Endothelial cell of umbilical vein (primary cell): ENCODE data around the gene N4BP2. TPM values are rescaled to one million over a fixed set of nuclear protein-coding genes. Genes with fewer than 3 reads are reported as not detected.

ENCODE experiments used
- BruUV-seq: library from RNA; stranded (reverse); fragments of 400-500 nt; replicated peaks from 2 replicates; lab custom pipeline; 2021; lab: Mats Ljungman, UMichigan
- CTCF ChIA-PET: fragments of 300-600, 350-600 bp; sonication (Branson Sonifier 250); formaldehyde crosslinking; loops from one replicate; lab custom pipeline; 2021; ENCODE audit warnings: antibody characterized with exemption, inconsistent platforms; lab: Charles Lee
- POLR2A ChIA-PET: fragments of 300-600, 350-600 bp; sonication (Branson Sonifier 250); formaldehyde crosslinking; loops from one replicate; lab custom pipeline; 2021; ENCODE audit warnings: antibody characterized with exemption, inconsistent platforms; lab: Charles Lee
- DNase-seq: peaks from one replicate; pipeline ENCODE4 v3.0.0-alpha.2; 2011; ENCODE audit warnings: low read depth, low spot score
- FAIRE-seq: peaks from 2 replicates; lab custom pipeline; 2011; peaks lifted over from hg19 to GRCh38; lab: Jason Lieb, UNC
- H2AFZ ChIP-seq: 2 replicates; pipeline ENCODE4 v1.6.0; 2012; ENCODE audit warnings: low read depth, low read length, control low read depth, inconsistent platforms
- H3K27ac ChIP-seq: 2 replicates; pipeline ENCODE4 v1.5.1; 2011; ENCODE audit warnings: low read depth, mild to moderate bottlenecking, control low read depth, low read length, moderate library complexity; ENCODE audit not compliant: insufficient read depth
- H3K27me3 ChIP-seq, 2 experiments: 2 replicates each; pipeline versions ENCODE4 v1.6.0 to v1.6.1; 2011; ENCODE audit warnings: low read length in 2 of 2, mixed read lengths in 1 of 2; ENCODE audit not compliant: control insufficient read depth in 2 of 2, insufficient read depth in 2 of 2
- H3K36me3 ChIP-seq, 2 experiments: 2 replicates in 1 of 2; 3 replicates in 1 of 2; pipeline ENCODE4 v1.5.1; 2011; ENCODE audit warnings: low read length in 2 of 2, mild to moderate bottlenecking in 1 of 2, moderate library complexity in 1 of 2; ENCODE audit not compliant: control insufficient read depth in 2 of 2, insufficient read depth in 2 of 2; ENCODE audit errors: extremely low read depth in 1 of 2
- H3K4me1 ChIP-seq: 3 replicates; pipeline ENCODE4 v1.5.1; 2011; ENCODE audit warnings: mild to moderate bottlenecking, low read length; ENCODE audit not compliant: control insufficient read depth, insufficient read depth; ENCODE audit errors: extremely low read depth
- H3K4me2 ChIP-seq: 2 replicates; pipeline ENCODE4 v1.6.1; 2011; ENCODE audit warnings: low read length, control low read depth, mixed read lengths; ENCODE audit not compliant: insufficient read depth
- H3K4me3 ChIP-seq, 3 experiments: fragments of 200-600 bp in 1 of 3; sonication (generic), shearing (Covaris generic) in 1 of 3; replicated peaks in 1 of 3; 2 replicates each; pipeline ENCODE4 v1.5.1; 2011 to 2016; ENCODE audit warnings: control low read depth in 3 of 3, low read length in 3 of 3, mild to moderate bottlenecking in 2 of 3, inconsistent platforms in 1 of 3, low read depth in 1 of 3, moderate library complexity in 1 of 3; ENCODE audit not compliant: insufficient read depth in 1 of 3
- H3K79me2 ChIP-seq: 2 replicates; pipeline ENCODE4 v1.6.0; 2012; ENCODE audit warnings: low read length, inconsistent platforms; ENCODE audit not compliant: control insufficient read depth, insufficient read depth
- H3K9ac ChIP-seq: replicated peaks from 2 replicates; pipeline ENCODE3; 2011; ENCODE audit warnings: low read length, control low read depth; ENCODE audit not compliant: insufficient read depth; ENCODE audit errors: extremely low read depth
- H3K9me1 ChIP-seq: replicated peaks from 3 replicates; pipeline ENCODE4 v1.6.0; 2011; ENCODE audit warnings: mild to moderate bottlenecking, low read length; ENCODE audit not compliant: control insufficient read depth, insufficient read depth; ENCODE audit errors: extremely low read depth
- H3K9me3 ChIP-seq: replicated peaks from 2 replicates; pipeline ENCODE4 v1.5.1; 2012; ENCODE audit warnings: low read length, inconsistent platforms; ENCODE audit not compliant: control insufficient read depth, insufficient read depth
- H4K20me1 ChIP-seq: replicated peaks from 2 replicates; pipeline ENCODE3; 2011; ENCODE audit warnings: mild to moderate bottlenecking, low read length; ENCODE audit not compliant: control insufficient read depth, insufficient read depth; ENCODE audit errors: extremely low read depth
- CTCF ChIP-seq, 2 donors: IDR thresholded peaks; 1 replicate in 1 of 2; 2 replicates in 1 of 2; pipeline ENCODE4 v1.5.1; 2011; ENCODE audit warnings: low read length in 2 of 2, mild to moderate bottlenecking in 2 of 2, moderate library complexity in 2 of 2, control low read depth in 1 of 2, inconsistent platforms in 1 of 2, low read depth in 1 of 2; ENCODE audit not compliant: insufficient read depth in 1 of 2; ENCODE audit errors: extremely low read depth in 1 of 2
- EZH2 ChIP-seq: IDR thresholded peaks from 2 replicates; pipeline ENCODE4 v1.6.1; 2012; ENCODE audit warnings: borderline replicate concordance, low read depth, mild to moderate bottlenecking, moderate library complexity, low read length, inconsistent platforms; ENCODE audit not compliant: severe bottlenecking
- FOS ChIP-seq: IDR thresholded peaks from 2 replicates; pipeline ENCODE4 v1.6.1; 2011; ENCODE audit warnings: mild to moderate bottlenecking, low read length, moderate library complexity, borderline replicate concordance; ENCODE audit not compliant: insufficient read depth
- GATA2 ChIP-seq: IDR thresholded peaks from 2 replicates; pipeline ENCODE4 v1.7.0; 2011; ENCODE audit warnings: low read depth, mild to moderate bottlenecking, moderate library complexity, mixed read lengths, low read length; ENCODE audit not compliant: insufficient read length, insufficient read depth
- JUN ChIP-seq: IDR thresholded peaks from 2 replicates; pipeline ENCODE4 v1.6.1; 2011; ENCODE audit warnings: borderline replicate concordance, low read depth; ENCODE audit not compliant: insufficient read length, insufficient read depth
- MAX ChIP-seq: IDR thresholded peaks from 2 replicates; pipeline ENCODE4 v1.6.1; 2011; ENCODE audit not compliant: insufficient read depth, insufficient read length
- MYC ChIP-seq: IDR thresholded peaks from one replicate; pipeline ENCODE4 v1.6.1; 2011; ENCODE audit warnings: mild to moderate bottlenecking, low read depth, low read length
- POLR2A ChIP-seq: IDR thresholded peaks from 2 replicates; pipeline ENCODE4 v1.6.1; 2012; ENCODE audit warnings: low read depth, mild to moderate bottlenecking, control low read depth, low read length
- POLR2AphosphoS5 ChIP-seq: IDR thresholded peaks from 2 replicates; pipeline ENCODE4 v1.6.1; 2012; ENCODE audit warnings: low read depth, mild to moderate bottlenecking, control low read depth, low read length, moderate library complexity; ENCODE audit not compliant: insufficient read depth
- dilution Hi-C: fragments of 300-500 bp; cut with MboI; formaldehyde crosslinking; loops from one replicate; pipeline ENCODE4 v1.15.0; 2019; ENCODE audit warnings: low sequenced_read_pairs; ENCODE audit not compliant: extremely low pct_ligation_motif_present
- intact Hi-C: fragments of 100-400 bp; cut with micrococcal nuclease; formaldehyde crosslinking; loops from one replicate; pipeline ENCODE4 v1.10.0; 2022
- polyA plus RNA-seq, 4 experiments: library from polyadenylated mRNA; depleted of rRNA in 3 of 4; stranded (reverse) in 3 of 4; unstranded in 1 of 4; fragments of >200 nt; gene quantifications; 2 replicates each; pipeline versions ENCODE4 v1.2.1 to v1.2.3, GENCODE V29; 2011 to 2012; ENCODE audit warnings: missing spikeins in 1 of 4
- total RNA-seq: library from RNA; stranded (reverse); gene quantifications from 2 replicates; pipeline ENCODE4 v1.2.3, GENCODE V29; 2021

N4BP2 gene
- total and polyA plus RNA-seq, 2 donors (not counting 3 experiments of a cell fraction or from before 2014, with no cell fraction given) = 0.87 to 6.9 TPM

DNA sequence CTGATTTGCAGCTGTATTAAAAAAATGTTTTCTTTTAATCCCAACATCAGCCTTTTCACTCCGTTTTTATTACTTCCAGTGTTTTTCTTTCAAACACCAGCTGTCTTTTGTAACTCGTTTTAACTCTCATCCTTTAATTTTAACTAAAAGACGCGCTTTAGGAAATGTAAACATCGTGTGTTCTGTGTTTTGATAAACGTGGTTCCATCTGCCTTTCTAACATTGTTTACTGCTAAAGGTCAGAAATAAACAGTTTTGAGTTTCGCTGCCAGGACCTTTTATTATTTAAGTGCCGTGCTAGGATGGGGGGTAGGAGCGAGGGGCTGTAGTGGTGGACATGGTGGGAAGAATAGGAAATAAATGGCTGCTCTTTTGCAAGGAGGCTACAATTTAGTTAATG is 1.5 kb downstream of the N4BP2 start:
- CTCF ChIA-PET = interaction anchor here (0.7 to 2.1 kb wide), 6 partner anchors 62 to 660 kb away, joined by 3 to 15 read pairs (median 4); no protein-coding TSS in a partner anchor
- H3K9ac ChIP-seq = peak overlapping the region; percentile 98
- BruUV-seq = no TSS peak

GRCh38 chr4:40058854-40059253 is 2.2 kb downstream of the N4BP2 start:
- no peaks in the 10 kb centered on the region for H3K9me1 ChIP-seq
- ChIA-PET POLR2A (no interaction called here), CTCF (interaction anchor here (2.1 kb wide), 1 partner anchor 258 kb away, joined by 15 read pairs; no protein-coding TSS in a partner anchor)
- dilution Hi-C loops (no loop called here), intact Hi-C loops (loop anchor here (5.0 to 10.0 kb wide), 4 partner anchors 193 to 1394 kb away; partner anchors contain the start of genes KLF3, SMIM14 and UBE2K)
- FAIRE-seq = no peak
- H3K27me3 ChIP-seq = no peaks in the 10 kb centered on the region
- peaks cover 12% of the 10 kb centered on the region for H3K4me1 ChIP-seq
- no peaks in the 10 kb centered on the region for H4K20me1 ChIP-seq
- BruUV-seq = no TSS peak
- H3K79me2 ChIP-seq = no peaks in the 10 kb centered on the region
- no peak overlapping the region for H3K9ac ChIP-seq
- H2AFZ ChIP-seq = no peak overlapping the region
- no peak overlapping the region for H3K27ac ChIP-seq
- no peak overlapping the region for H3K4me3 ChIP-seq
- no peak for DNase-seq
- no peaks in the 10 kb centered on the region for H3K9me3 ChIP-seq
- TF ChIP-seq MAX (no peak), EZH2 (no peak), FOS (no peak), GATA2 (no peak), CTCF (IDR thresholded peaks at IDR 0.05; ENCODE audit: extremely low read depth in 1 of 2, insufficient read depth in 1 of 2, low read depth in 1 of 2, low read length in 2 of 2) (no peak), POLR2AphosphoS5 (no peak), MYC (no peak), POLR2A (no peak), JUN (no peak)
- no peaks in the 10 kb centered on the region for H3K36me3 ChIP-seq
- H3K4me2 ChIP-seq = peak overlapping the region; percentile 92

More for the DNA sequence above, 1.5 kb downstream of the N4BP2 start:
- POLR2A ChIA-PET = interaction anchor here (0.6 kb wide), 1 partner anchor 258 kb away, joined by 4 read pairs; no protein-coding TSS in a partner anchor
- Histone ChIP-seq H2AFZ (peak overlapping the region; percentile 70), H3K79me2 (no peaks in the 10 kb centered on the region), H4K20me1 (no peaks in the 10 kb centered on the region), H3K36me3 (no peaks in the 10 kb centered on the region), H3K9me3 (no peaks in the 10 kb centered on the region), H3K27ac (peak overlapping the region; percentile 99), H3K27me3 (no peaks in the 10 kb centered on the region), H3K9me1 (no peaks in the 10 kb centered on the region), H3K4me3 (peak overlapping the region; percentile 47 to 99 (median 81)), H3K4me1 (peaks cover 12% of the 10 kb centered on the region), H3K4me2 (peak overlapping the region; percentile 92)
- intact Hi-C loops (loop anchor here (5.0 to 10.0 kb wide), 4 partner anchors 194 to 1393 kb away; partner anchors contain the start of genes KLF3, SMIM14 and UBE2K), dilution Hi-C loops (no loop called here)
- FAIRE-seq (no peak), DNase-seq (no peak)
- TF ChIP-seq POLR2A (no peak), POLR2AphosphoS5 (no peak), JUN (no peak), EZH2 (no peak)
